ENCODE measurements around the gene VDAC2. TPM values are rescaled to one million over a fixed set of nuclear protein-coding genes. Genes with fewer than 3 reads are reported as not detected.

VDAC2 gene
- total and polyA plus RNA-seq, 10 of the 15 experiments (the other 5 are each of a cell fraction or from before 2014, with no cell fraction given): 73.4 to 294 (median 146) TPM

GRCh38 chr10:75261813-75262705 is 51.5 kb downstream of the VDAC2 start:
- no peaks in the 10 kb centered on the region for H3K9me3 ChIP-seq (replicated peaks; ENCODE audit: control insufficient read depth, insufficient read depth, low read length)
- H3K4me3 ChIP-seq: no peak overlapping the region
- FAIRE-seq: no peak
- in situ Hi-C loops (cut with MboI) (no loop called here), intact Hi-C loops (cut with micrococcal nuclease; ENCODE audit: unreplicated experiment) (no loop called here)
- H3K4me2 ChIP-seq (ENCODE audit: control insufficient read depth, insufficient read depth): no peak overlapping the region
- no peak overlapping the region for H3K27ac ChIP-seq (ENCODE audit: control insufficient read depth, insufficient read depth)
- SMC1A ChIA-PET (ENCODE audit: uncharacterized antibody, unreplicated experiment): interaction anchor here (0.6 kb wide), 1 partner anchor 40 kb away, joined by 3 read pairs; no protein-coding TSS in a partner anchor
- H3K27me3 ChIP-seq (replicated peaks in 1 of 2; ENCODE audit: control insufficient read depth in 2 of 2, insufficient read depth in 2 of 2, low read length in 1 of 2): no peaks in the 10 kb centered on the region
- 57% methylated on average over 24 of the region's 25 CpGs for WGBS (ENCODE audit: insufficient coverage, insufficient replicate concordance, low lambda C conversion rate, missing lambda C conversion rate)
- no peak for DNase-seq (ENCODE audit: low read depth, low spot score)
- no TSS peak for BruUV-seq (replicated peaks)
- RAD21 ChIA-PET (ENCODE audit: unreplicated experiment): no interaction called here
- no peaks in the 10 kb centered on the region for H4K20me1 ChIP-seq (ENCODE audit: control insufficient read depth, insufficient read depth)
- no peaks in the 10 kb centered on the region for H3K36me3 ChIP-seq (ENCODE audit: control insufficient read depth in 2 of 2, insufficient read depth in 2 of 2, low read length in 1 of 2)
- TF ChIP-seq WRNIP1 (IDR thresholded peaks at IDR 0.05; ENCODE audit: borderline replicate concordance, low read depth, low read length): no peak
- TF ChIP-seq E2F8 (IDR thresholded peaks at IDR 0.05; ENCODE audit: low read depth, partially characterized antibody): no peak
- TF ChIP-seq TCF3 (IDR thresholded peaks at IDR 0.05; ENCODE audit: borderline replicate concordance, insufficient read depth, low read depth, low read length): no peak
- no peak for TF ChIP-seq NR2C1 (IDR thresholded peaks at IDR 0.05)
- TF ChIP-seq ZNF24 (IDR thresholded peaks at IDR 0.05): no peak
- no peak for TF ChIP-seq EZH2 (IDR thresholded peaks at IDR 0.05; ENCODE audit: borderline replicate concordance, control insufficient read depth, low read depth, low read length)
- no peak for TF ChIP-seq HSF1 (IDR thresholded peaks at IDR 0.05; ENCODE audit: low read depth, low read length)
- no peak for TF ChIP-seq MEF2A (IDR thresholded peaks at IDR 0.05; ENCODE audit: insufficient read depth, low read depth, low read length)
- TF ChIP-seq CREB1 (IDR thresholded peaks at IDR 0.05; ENCODE audit: low read depth): no peak
- TF ChIP-seq MYB (IDR thresholded peaks at IDR 0.05; ENCODE audit: borderline replicate concordance, low read depth, low read length): no peak
- no peak for TF ChIP-seq NR2F1 (conservative IDR thresholded peaks at IDR 0.05)
- TF ChIP-seq BHLHE40 (IDR thresholded peaks at IDR 0.05; ENCODE audit: borderline replicate concordance in 1 of 2, low read depth in 2 of 2, low read length in 1 of 2): no peak
- no peak for TF ChIP-seq SREBF2 (IDR thresholded peaks at IDR 0.05; ENCODE audit: low read length)
- TF ChIP-seq ZZZ3 (IDR thresholded peaks at IDR 0.05; ENCODE audit: control insufficient read depth, insufficient read length, low read depth): no peak
- CTCF ChIA-PET: no interaction called here
- H3K9ac ChIP-seq (ENCODE audit: control insufficient read depth, insufficient read depth, low read length): no peak overlapping the region
- ATAC-seq: no peak
- POLR2A ChIA-PET: no interaction called here
- no peaks in the 10 kb centered on the region for H3K79me2 ChIP-seq (ENCODE audit: control insufficient read depth, insufficient read depth, low read length)
- H2AFZ ChIP-seq (ENCODE audit: control insufficient read depth, low read depth, low read length): no peak overlapping the region
- no peaks in the 10 kb centered on the region for H3K4me1 ChIP-seq (ENCODE audit: control insufficient read depth, insufficient read depth, low read length)
